OCI-LY7 (cell line): ENCODE data around the gene PLCL2. TPM values are rescaled to one million over a fixed set of nuclear protein-coding genes. Genes with fewer than 3 reads are reported as not detected.

Experiments used
- BruUV-seq: library from RNA; stranded (reverse); fragments of 400-500 nt; replicated peaks from 2 replicates; lab custom pipeline; 2021; lab: Mats Ljungman, UMichigan
- CTCF ChIA-PET: fragments of 300-600 bp; sonication (Branson Sonifier 250); formaldehyde crosslinking; loops from one replicate; lab custom pipeline; 2022; ENCODE audit warnings: antibody characterized with exemption; ENCODE audit not compliant: unreplicated experiment; lab: Charles Lee
- POLR2A ChIA-PET: fragments of 300-600 bp; sonication (Branson Sonifier 250); formaldehyde crosslinking; loops from one replicate; lab custom pipeline; 2022; ENCODE audit warnings: antibody characterized with exemption; lab: Charles Lee
- DNase-seq: peaks from one replicate; pipeline ENCODE4 v3.0.0-alpha.2; 2015; ENCODE audit warnings: low spot score
- H2AFZ ChIP-seq: fragments of 200-600 bp; sonication (generic), shearing (Covaris generic); 2 replicates; pipeline ENCODE4 v1.6.1; 2014; ENCODE audit warnings: mild to moderate bottlenecking, antibody characterized with exemption, low read length, moderate library complexity
- H3K27ac ChIP-seq: fragments of 200-600 bp; sonication (generic); 2 replicates; pipeline ENCODE4 v1.5.1; 2014; ENCODE audit warnings: mixed run types, low read depth, mild to moderate bottlenecking, moderate library complexity, low read length, inconsistent platforms; ENCODE audit not compliant: poor library complexity, severe bottlenecking
- H3K36me3 ChIP-seq: fragments of 200-600 bp; sonication (generic); 2 replicates; pipeline ENCODE4 v1.6.1; 2014; ENCODE audit warnings: mild to moderate bottlenecking, antibody characterized with exemption, low read length, moderate library complexity, mixed read lengths; ENCODE audit not compliant: insufficient read depth
- H3K4me1 ChIP-seq: fragments of 200-600 bp; sonication (generic); 2 replicates; pipeline ENCODE4 v1.5.1; 2014; ENCODE audit warnings: mild to moderate bottlenecking, low read length; ENCODE audit not compliant: insufficient read depth, poor library complexity, severe bottlenecking
- H3K4me2 ChIP-seq: fragments of 200-600 bp; sonication (generic); 2 replicates; pipeline ENCODE4 v1.6.1; 2014; ENCODE audit warnings: mild to moderate bottlenecking, low read length
- H3K4me3 ChIP-seq: fragments of 200-600 bp; sonication (generic); 2 replicates; pipeline ENCODE4 v1.5.1; 2014; ENCODE audit warnings: mild to moderate bottlenecking, low read depth, low read length; ENCODE audit not compliant: poor library complexity, severe bottlenecking
- H3K79me2 ChIP-seq: fragments of 200-600 bp; sonication (generic); 2 replicates; pipeline ENCODE4 v1.6.1; 2016; ENCODE audit warnings: low read depth, mild to moderate bottlenecking, low read length, moderate library complexity, mixed read lengths; ENCODE audit not compliant: insufficient read depth
- H3K9me2 ChIP-seq: fragments of 200-600 bp; sonication (generic); 2 replicates; pipeline ENCODE4 v1.6.1; 2016; ENCODE audit warnings: mild to moderate bottlenecking, low read length, mixed read lengths; ENCODE audit not compliant: insufficient read depth
- H3K9me3 ChIP-seq: fragments of 200-600 bp; sonication (generic); 2 replicates; pipeline ENCODE4 v1.6.1; 2014; ENCODE audit warnings: mild to moderate bottlenecking, mixed run types, low read length, mixed read lengths
- H4K20me1 ChIP-seq: fragments of 200-600 bp; sonication (generic); 2 replicates; pipeline ENCODE4 v1.6.1; 2014; ENCODE audit warnings: mild to moderate bottlenecking, antibody characterized with exemption, low read length, moderate library complexity, mixed read lengths; ENCODE audit not compliant: insufficient read depth
- EZH2phosphoT487 ChIP-seq: fragments of 200-600 bp; sonication (generic); IDR thresholded peaks from 2 replicates; pipeline ENCODE4 v1.6.1; 2018; ENCODE audit warnings: low read depth, borderline replicate concordance, mild to moderate bottlenecking, mixed run types, antibody characterized with exemption, low read length, moderate library complexity, mixed read lengths
- intact Hi-C: fragments of 100-400 bp; cut with micrococcal nuclease; formaldehyde crosslinking; loops from one replicate; pipeline ENCODE4 v1.10.0; 2022; ENCODE audit not compliant: unreplicated experiment
- total RNA-seq, 2 experiments: library from RNA; depleted of rRNA in 1 of 2; stranded (reverse); fragments of >200 nt in 1 of 2; shearing (Covaris generic) in 1 of 2; gene quantifications; 2 replicates each; pipeline ENCODE4 v1.2.3, GENCODE V29; 2014 to 2022
- TF ChIP-seq, protein P1 (sequence below): fragments of 200-600 bp; sonication (generic); conservative IDR thresholded peaks from 2 replicates; pipeline ENCODE4 v1.5.1; 2014; ENCODE audit warnings: mild to moderate bottlenecking, antibody characterized with exemption, low read length, moderate library complexity, mixed read lengths

PLCL2 gene
- total RNA-seq, 2 experiments from 2014 or later: 34.1 to 41.6 TPM

DNA sequence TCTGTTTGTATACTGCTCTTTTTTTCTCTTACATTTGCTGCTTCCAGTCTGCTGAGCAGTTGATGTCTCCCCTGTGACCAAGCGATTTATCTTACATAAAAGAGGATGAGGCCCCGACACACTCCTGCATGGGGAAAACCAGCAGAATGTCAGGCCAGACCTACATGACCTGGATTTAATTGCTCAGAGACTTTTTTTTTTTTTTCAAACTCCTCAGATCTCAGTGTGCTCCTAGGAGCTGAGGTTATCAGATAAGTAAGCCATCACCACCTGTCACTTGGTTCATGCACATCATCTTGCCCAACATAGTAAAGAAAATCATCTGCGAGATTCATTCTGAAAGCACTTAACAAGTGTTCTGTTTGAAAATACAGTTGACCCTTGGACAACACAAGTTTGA lies 163.1 kb downstream of the PLCL2 start:
- no TSS peak for BruUV-seq
- Histone ChIP-seq H3K4me2 (no peak overlapping the region), H3K4me3 (no peak overlapping the region), H4K20me1 (no peaks in the 10 kb centered on the region), H3K79me2 (no peaks in the 10 kb centered on the region), H3K9me3 (no peaks in the 10 kb centered on the region), H2AFZ (no peak overlapping the region), H3K4me1 (no peaks in the 10 kb centered on the region), H3K36me3 (peaks cover 43% of the 10 kb centered on the region), H3K27ac (no peak overlapping the region), H3K9me2 (no peaks in the 10 kb centered on the region)
- TF ChIP-seq EZH2phosphoT487: no peak
- TF ChIP-seq, protein P1, sequence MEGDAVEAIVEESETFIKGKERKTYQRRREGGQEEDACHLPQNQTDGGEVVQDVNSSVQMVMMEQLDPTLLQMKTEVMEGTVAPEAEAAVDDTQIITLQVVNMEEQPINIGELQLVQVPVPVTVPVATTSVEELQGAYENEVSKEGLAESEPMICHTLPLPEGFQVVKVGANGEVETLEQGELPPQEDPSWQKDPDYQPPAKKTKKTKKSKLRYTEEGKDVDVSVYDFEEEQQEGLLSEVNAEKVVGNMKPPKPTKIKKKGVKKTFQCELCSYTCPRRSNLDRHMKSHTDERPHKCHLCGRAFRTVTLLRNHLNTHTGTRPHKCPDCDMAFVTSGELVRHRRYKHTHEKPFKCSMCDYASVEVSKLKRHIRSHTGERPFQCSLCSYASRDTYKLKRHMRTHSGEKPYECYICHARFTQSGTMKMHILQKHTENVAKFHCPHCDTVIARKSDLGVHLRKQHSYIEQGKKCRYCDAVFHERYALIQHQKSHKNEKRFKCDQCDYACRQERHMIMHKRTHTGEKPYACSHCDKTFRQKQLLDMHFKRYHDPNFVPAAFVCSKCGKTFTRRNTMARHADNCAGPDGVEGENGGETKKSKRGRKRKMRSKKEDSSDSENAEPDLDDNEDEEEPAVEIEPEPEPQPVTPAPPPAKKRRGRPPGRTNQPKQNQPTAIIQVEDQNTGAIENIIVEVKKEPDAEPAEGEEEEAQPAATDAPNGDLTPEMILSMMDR: no peak
- POLR2A ChIA-PET: interaction anchor here (0.6 kb wide), 2 partner anchors 9 to 967 kb away, joined by 3 to 4 read pairs; no protein-coding TSS in a partner anchor
- intact Hi-C loops: no loop called here
- CTCF ChIA-PET: no interaction called here
- DNase-seq: no peak

DNA sequence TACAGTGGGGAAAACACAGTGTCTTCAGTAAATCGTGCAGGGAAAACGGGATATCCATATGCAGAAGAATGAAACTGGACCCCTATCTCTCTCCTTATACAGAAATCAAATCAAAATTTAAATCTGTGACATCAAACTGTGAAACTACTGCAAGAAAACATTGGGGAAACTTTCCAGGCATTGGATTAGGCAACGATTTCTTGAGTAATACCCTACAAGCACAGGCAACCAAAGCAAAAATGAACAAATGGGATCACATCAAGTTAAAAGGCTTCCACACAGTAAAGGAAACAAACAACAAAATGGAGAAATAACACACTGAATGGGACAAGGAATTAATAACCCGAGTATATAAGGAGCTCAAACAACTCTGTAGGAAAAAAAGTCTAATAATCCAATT lies 165.3 kb downstream of the PLCL2 start:
- no peaks in the 10 kb centered on the region for H3K9me2 ChIP-seq
- H3K4me2 ChIP-seq: no peak overlapping the region
- no TSS peak for BruUV-seq
- H2AFZ ChIP-seq: no peak overlapping the region
- POLR2A ChIA-PET: interaction anchor here (0.7 kb wide), 1 partner anchor 63 kb away, joined by 3 read pairs; no protein-coding TSS in a partner anchor
- H3K4me1 ChIP-seq: no peaks in the 10 kb centered on the region
- H4K20me1 ChIP-seq: no peaks in the 10 kb centered on the region
- no peak overlapping the region for H3K27ac ChIP-seq
- CTCF ChIA-PET: no interaction called here
- TF ChIP-seq, protein P1: no peak
- no peak for TF ChIP-seq EZH2phosphoT487
- intact Hi-C loops: no loop called here
- H3K79me2 ChIP-seq: no peaks in the 10 kb centered on the region
- H3K9me3 ChIP-seq: no peaks in the 10 kb centered on the region
- DNase-seq: no peak
- H3K36me3 ChIP-seq: peaks cover 40% of the 10 kb centered on the region
- H3K4me3 ChIP-seq: no peak overlapping the region

DNA sequence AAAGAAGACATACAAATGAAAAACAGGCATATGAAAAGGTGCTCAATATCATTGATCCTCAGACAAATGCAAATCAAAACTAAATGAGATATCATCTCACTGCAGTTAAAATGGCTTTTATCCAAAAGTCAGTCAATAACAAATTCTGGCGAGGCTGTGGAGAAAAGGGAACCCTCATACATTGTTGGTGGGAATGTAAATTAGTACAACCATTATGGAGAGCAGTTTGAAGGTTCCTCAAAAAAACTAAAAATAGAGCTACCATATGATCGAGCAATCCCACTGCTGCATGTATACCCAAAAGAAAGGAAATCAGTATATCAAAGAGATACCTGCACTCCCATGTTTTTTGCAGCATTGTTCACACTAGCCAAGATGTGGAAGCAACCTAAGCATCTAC lies 165.8 kb downstream of the PLCL2 start:
- no peak overlapping the region for H3K4me2 ChIP-seq
- TF ChIP-seq, protein P1: no peak
- TF ChIP-seq EZH2phosphoT487: no peak
- H3K4me3 ChIP-seq: no peak overlapping the region
- H3K79me2 ChIP-seq: no peaks in the 10 kb centered on the region
- no peak for DNase-seq
- CTCF ChIA-PET: no interaction called here
- no peaks in the 10 kb centered on the region for H3K4me1 ChIP-seq
- POLR2A ChIA-PET: interaction anchor here (0.7 kb wide), 1 partner anchor 64 kb away, joined by 3 read pairs; no protein-coding TSS in a partner anchor
- intact Hi-C loops: no loop called here
- H3K27ac ChIP-seq: no peak overlapping the region
- no peaks in the 10 kb centered on the region for H3K9me3 ChIP-seq
- peaks cover 37% of the 10 kb centered on the region for H3K36me3 ChIP-seq
- BruUV-seq: no TSS peak
- no peak overlapping the region for H2AFZ ChIP-seq
- no peaks in the 10 kb centered on the region for H3K9me2 ChIP-seq
- H4K20me1 ChIP-seq: no peaks in the 10 kb centered on the region
